HG03521 (cell line): ENCODE data around the gene RFC2.
"Not testable (repeated sequence)": the region's sequence is repeated elsewhere in the genome, so short reads cannot be mapped to it uniquely, and the experiment has no call there.

ENCODE experiments used
- ATAC-seq: cut with Tn5 transposase; IDR thresholded peaks from one replicate; pipeline ENCODE4 v1.9.1; 2021; ENCODE audit warnings: mild to moderate bottlenecking, moderate library complexity; ENCODE audit not compliant: unreplicated experiment

Gene RFC2

GRCh38 chr7:74283858-74284447 lies 29.8 kb upstream of the RFC2 start:
- no peak for ATAC-seq

- no peak for ATAC-seq
Measured at GRCh38 chr7:74282748-74283459, 28.7 kb upstream of the RFC2 start.

GRCh38 chr7:74280985-74281384 lies 26.8 kb upstream of the RFC2 start:
- no peak for ATAC-seq

GRCh38 chr7:74277636-74278035 lies 23.4 kb upstream of the RFC2 start:
- ATAC-seq = no peak

GRCh38 chr7:74275401-74275881 lies 21.2 kb upstream of the RFC2 start:
- no peak for ATAC-seq

GRCh38 chr7:74272305-74273038 lies 18.3 kb upstream of the RFC2 start:
- peak; percentile 63 for ATAC-seq

- no peak for ATAC-seq
Measured at GRCh38 chr7:74271742-74272141, 17.5 kb upstream of the RFC2 start.

- no peak for ATAC-seq
Measured at GRCh38 chr7:74269757-74270277, 15.6 kb upstream of the RFC2 start.

- ATAC-seq = no peak
Measured at GRCh38 chr7:74267756-74268565, 13.8 kb upstream of the RFC2 start.

- no peak for ATAC-seq
Measured at GRCh38 chr7:74266191-74266963, 12.2 kb upstream of the RFC2 start.

- ATAC-seq = no peak
Measured at GRCh38 chr7:74263399-74264120, 9.4 kb upstream of the RFC2 start.

- ATAC-seq = no peak
Measured at GRCh38 chr7:74262639-74263398, 8.6 kb upstream of the RFC2 start.

GRCh38 chr7:74258639-74259038 lies 4.4 kb upstream of the RFC2 start:
- ATAC-seq = no peak

- no peak for ATAC-seq
Measured at GRCh38 chr7:74256491-74257408, 2.6 kb upstream of the RFC2 start.

- not testable (repeated sequence) for ATAC-seq
Measured at GRCh38 chr7:74255461-74255860, 1.3 kb upstream of the RFC2 start.

GRCh38 chr7:74254858-74255379 lies 720 bp upstream of the RFC2 start:
- no peak for ATAC-seq

GRCh38 chr7:74253835-74254128 lies 417 bp downstream of the RFC2 start:
- no peak for ATAC-seq

GRCh38 chr7:74253331-74253730 lies 868 bp downstream of the RFC2 start:
- no peak for ATAC-seq
